ENCODE data around the gene DSC2. TPM values are rescaled to one million over a fixed set of nuclear protein-coding genes. Genes with fewer than 3 reads are reported as not detected.

DSC2 gene
- total RNA-seq, 1 donor from 2014 or later: 16.0 TPM

- H3K27ac ChIP-seq: no peak overlapping the region
- no peak for TF ChIP-seq EZH2phosphoT487 (IDR thresholded peaks at IDR 0.05)
- no peak for TF ChIP-seq EZH2 (IDR thresholded peaks at IDR 0.05)
- TF ChIP-seq, protein P1, sequence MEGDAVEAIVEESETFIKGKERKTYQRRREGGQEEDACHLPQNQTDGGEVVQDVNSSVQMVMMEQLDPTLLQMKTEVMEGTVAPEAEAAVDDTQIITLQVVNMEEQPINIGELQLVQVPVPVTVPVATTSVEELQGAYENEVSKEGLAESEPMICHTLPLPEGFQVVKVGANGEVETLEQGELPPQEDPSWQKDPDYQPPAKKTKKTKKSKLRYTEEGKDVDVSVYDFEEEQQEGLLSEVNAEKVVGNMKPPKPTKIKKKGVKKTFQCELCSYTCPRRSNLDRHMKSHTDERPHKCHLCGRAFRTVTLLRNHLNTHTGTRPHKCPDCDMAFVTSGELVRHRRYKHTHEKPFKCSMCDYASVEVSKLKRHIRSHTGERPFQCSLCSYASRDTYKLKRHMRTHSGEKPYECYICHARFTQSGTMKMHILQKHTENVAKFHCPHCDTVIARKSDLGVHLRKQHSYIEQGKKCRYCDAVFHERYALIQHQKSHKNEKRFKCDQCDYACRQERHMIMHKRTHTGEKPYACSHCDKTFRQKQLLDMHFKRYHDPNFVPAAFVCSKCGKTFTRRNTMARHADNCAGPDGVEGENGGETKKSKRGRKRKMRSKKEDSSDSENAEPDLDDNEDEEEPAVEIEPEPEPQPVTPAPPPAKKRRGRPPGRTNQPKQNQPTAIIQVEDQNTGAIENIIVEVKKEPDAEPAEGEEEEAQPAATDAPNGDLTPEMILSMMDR (IDR thresholded peaks at IDR 0.05): no peak
- H3K9ac ChIP-seq: no peak overlapping the region
- H3K4me3 ChIP-seq: no peak overlapping the region
- no peak overlapping the region for H3K4me2 ChIP-seq
- peaks cover 5% of the 10 kb centered on the region for H3K4me1 ChIP-seq
- H3K27me3 Mint-ChIP-seq (ENCODE audit: insufficient read depth, low read depth): no peaks in the 10 kb centered on the region
- no peak overlapping the region for H3K4me3 Mint-ChIP-seq
- peaks cover 5% of the 10 kb centered on the region for H3K4me1 Mint-ChIP-seq
- H3K79me2 ChIP-seq (ENCODE audit: low read depth): no peaks in the 10 kb centered on the region
- H3K27ac Mint-ChIP-seq: no peak overlapping the region
- H3F3A ChIP-seq (ENCODE audit: low read depth): peaks cover 13% of the 10 kb centered on the region
- H4K20me1 ChIP-seq (ENCODE audit: low read depth): no peaks in the 10 kb centered on the region
- H3K27me3 ChIP-seq: peaks cover 12% of the 10 kb centered on the region
- H3K36me3 ChIP-seq: no peaks in the 10 kb centered on the region
- H3K36me3 Mint-ChIP-seq: no peaks in the 10 kb centered on the region
- H3K9me3 Mint-ChIP-seq: no peaks in the 10 kb centered on the region
- no peak overlapping the region for H2AFZ ChIP-seq (replicated peaks)
- H3K9me3 ChIP-seq (ENCODE audit: low read depth): no peaks in the 10 kb centered on the region
- DNase-seq (ENCODE audit: low spot score): no peak
Observed at GRCh38 chr18:31105733-31106132, 3.5 kb upstream of the DSC2 start.

DNA sequence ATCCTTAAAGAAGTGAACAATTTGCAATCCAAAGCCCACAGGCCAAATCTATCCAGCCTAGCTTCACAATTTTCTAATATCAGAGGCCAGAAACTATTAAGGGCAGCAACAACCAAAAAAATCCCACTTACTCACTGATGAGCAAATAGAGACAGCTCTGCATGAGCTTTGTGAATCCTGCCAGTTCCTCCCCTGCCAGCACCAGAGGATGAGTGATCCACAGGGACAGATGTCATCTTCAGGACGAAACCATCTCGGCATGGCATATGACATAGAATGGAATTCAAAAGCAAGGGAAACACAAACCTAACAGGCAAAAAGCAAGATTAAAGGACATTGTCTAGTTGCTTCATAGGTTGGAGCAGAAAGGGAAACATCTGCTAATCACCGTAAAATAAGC lies 2.2 kb upstream of the DSC2 start:
- Mint-ChIP-seq H3K27ac (no peak overlapping the region), H3K4me1 (peaks cover 13% of the 10 kb centered on the region), H3K27me3 (ENCODE audit: insufficient read depth, low read depth) (no peaks in the 10 kb centered on the region), H3K9me3 (no peaks in the 10 kb centered on the region), H3K36me3 (no peaks in the 10 kb centered on the region), H3K4me3 (no peak overlapping the region)
- Histone ChIP-seq H3K9me3 (ENCODE audit: low read depth) (no peaks in the 10 kb centered on the region), H3K36me3 (no peaks in the 10 kb centered on the region), H2AFZ (replicated peaks) (no peak overlapping the region), H3K4me1 (peaks cover 7% of the 10 kb centered on the region), H4K20me1 (ENCODE audit: low read depth) (no peaks in the 10 kb centered on the region), H3K4me2 (no peak overlapping the region), H3K9ac (no peak overlapping the region), H3K79me2 (ENCODE audit: low read depth) (peaks cover 12% of the 10 kb centered on the region), H3K4me3 (no peak overlapping the region), H3K27ac (no peak overlapping the region), H3F3A (ENCODE audit: low read depth) (peaks cover 16% of the 10 kb centered on the region), H3K27me3 (peaks cover 12% of the 10 kb centered on the region)
- no peak for DNase-seq (ENCODE audit: low spot score)
- TF ChIP-seq, protein P1 (IDR thresholded peaks at IDR 0.05): no peak
- TF ChIP-seq EZH2 (IDR thresholded peaks at IDR 0.05) (no peak), EZH2phosphoT487 (IDR thresholded peaks at IDR 0.05) (no peak)

DNA sequence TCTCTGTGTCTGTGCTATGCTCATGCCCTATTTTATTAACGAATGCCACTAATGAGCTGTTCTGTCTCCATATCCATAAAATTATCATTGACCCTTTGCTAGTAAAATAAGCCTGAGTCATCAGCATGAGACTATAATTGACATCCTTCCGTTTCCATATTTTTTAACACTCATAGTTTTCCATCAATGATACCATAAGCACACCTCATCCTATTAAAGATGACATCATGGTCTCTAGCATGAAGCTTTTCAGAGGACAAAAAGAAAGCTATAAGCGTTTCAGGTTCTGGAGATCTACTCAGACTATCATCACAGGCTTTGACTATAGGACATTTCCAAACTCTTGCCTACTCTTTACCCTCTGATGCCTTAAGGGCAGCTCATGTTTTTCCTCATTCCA lies 1.2 kb upstream of the DSC2 start:
- H3K79me2 ChIP-seq (ENCODE audit: low read depth): peaks cover 22% of the 10 kb centered on the region
- TF ChIP-seq EZH2phosphoT487 (IDR thresholded peaks at IDR 0.05) (no peak), EZH2 (IDR thresholded peaks at IDR 0.05) (no peak)
- TF ChIP-seq, protein P1 (IDR thresholded peaks at IDR 0.05): no peak
- DNase-seq (ENCODE audit: low spot score): no peak
- H3K4me1 ChIP-seq: peaks cover 7% of the 10 kb centered on the region
- H3K4me1 Mint-ChIP-seq: peaks cover 21% of the 10 kb centered on the region
- no peaks in the 10 kb centered on the region for H3K9me3 ChIP-seq (ENCODE audit: low read depth)
- H3K4me3 ChIP-seq: no peak overlapping the region
- no peak overlapping the region for H2AFZ ChIP-seq (replicated peaks)
- peak overlapping the region; percentile 46 for H3K4me3 Mint-ChIP-seq
- H4K20me1 ChIP-seq (ENCODE audit: low read depth): no peaks in the 10 kb centered on the region
- H3K9me3 Mint-ChIP-seq: no peaks in the 10 kb centered on the region
- H3K4me2 ChIP-seq: no peak overlapping the region
- H3K27ac ChIP-seq: no peak overlapping the region
- H3K27ac Mint-ChIP-seq: no peak overlapping the region
- no peaks in the 10 kb centered on the region for H3K36me3 Mint-ChIP-seq
- H3K9ac ChIP-seq: no peak overlapping the region
- H3F3A ChIP-seq (ENCODE audit: low read depth): peaks cover 16% of the 10 kb centered on the region
- no peaks in the 10 kb centered on the region for H3K27me3 Mint-ChIP-seq (ENCODE audit: insufficient read depth, low read depth)
- no peaks in the 10 kb centered on the region for H3K36me3 ChIP-seq
- peaks cover 12% of the 10 kb centered on the region for H3K27me3 ChIP-seq
